Endothelial cell (in vitro differentiated cells): ENCODE measurements around the gene MAPKAPK3. TPM values are rescaled to one million over a fixed set of nuclear protein-coding genes. Genes with fewer than 3 reads are reported as not detected.

Source experiments
- DNase-seq: peaks from one replicate; pipeline ENCODE4 v3.0.0; 2021; ENCODE audit warnings: low spot score
- H3K27ac Mint-ChIP-seq: one replicate; pipeline ENCODE4 v1.8.0; 2021; ENCODE audit warnings: mixed read lengths, inconsistent platforms; ENCODE audit not compliant: unreplicated experiment
- H3K27me3 Mint-ChIP-seq: one replicate; pipeline ENCODE4 v1.8.0; 2021; ENCODE audit warnings: mild to moderate bottlenecking, moderate library complexity, mixed read lengths, inconsistent platforms; ENCODE audit not compliant: unreplicated experiment
- H3K36me3 Mint-ChIP-seq: one replicate; pipeline ENCODE4 v1.8.0; 2021; ENCODE audit warnings: mild to moderate bottlenecking, low read depth, mixed read lengths, inconsistent platforms; ENCODE audit not compliant: unreplicated experiment
- H3K4me1 Mint-ChIP-seq: one replicate; pipeline ENCODE4 v1.8.0; 2021; ENCODE audit warnings: mild to moderate bottlenecking, mixed read lengths, inconsistent platforms; ENCODE audit not compliant: unreplicated experiment
- H3K4me3 Mint-ChIP-seq: one replicate; pipeline ENCODE4 v1.8.0; 2021; ENCODE audit warnings: mild to moderate bottlenecking, mixed read lengths, inconsistent platforms; ENCODE audit not compliant: unreplicated experiment
- H3K9me3 Mint-ChIP-seq: one replicate; pipeline ENCODE4 v1.8.0; 2021; ENCODE audit warnings: mixed read lengths, inconsistent platforms; ENCODE audit not compliant: unreplicated experiment
- total RNA-seq: library from RNA; stranded (reverse); fragmentation: NEBNext Ultra II Directional; extraction: Animal tissue kit (Norgen Biotek cat#: 25700); gene quantifications from one replicate; pipeline ENCODE4 v1.2.1, GENCODE V29; 2021; ENCODE audit not compliant: unreplicated experiment
- TF ChIP-seq, protein P1 (sequence below): fragments of 200-600 bp; sonication (generic); IDR thresholded peaks from one replicate; pipeline ENCODE4 v1.5.0; 2021; ENCODE audit warnings: antibody characterized with exemption; ENCODE audit not compliant: unreplicated experiment

MAPKAPK3 gene
- total RNA-seq, 1 donor from 2014 or later = 6.4 TPM

DNA sequence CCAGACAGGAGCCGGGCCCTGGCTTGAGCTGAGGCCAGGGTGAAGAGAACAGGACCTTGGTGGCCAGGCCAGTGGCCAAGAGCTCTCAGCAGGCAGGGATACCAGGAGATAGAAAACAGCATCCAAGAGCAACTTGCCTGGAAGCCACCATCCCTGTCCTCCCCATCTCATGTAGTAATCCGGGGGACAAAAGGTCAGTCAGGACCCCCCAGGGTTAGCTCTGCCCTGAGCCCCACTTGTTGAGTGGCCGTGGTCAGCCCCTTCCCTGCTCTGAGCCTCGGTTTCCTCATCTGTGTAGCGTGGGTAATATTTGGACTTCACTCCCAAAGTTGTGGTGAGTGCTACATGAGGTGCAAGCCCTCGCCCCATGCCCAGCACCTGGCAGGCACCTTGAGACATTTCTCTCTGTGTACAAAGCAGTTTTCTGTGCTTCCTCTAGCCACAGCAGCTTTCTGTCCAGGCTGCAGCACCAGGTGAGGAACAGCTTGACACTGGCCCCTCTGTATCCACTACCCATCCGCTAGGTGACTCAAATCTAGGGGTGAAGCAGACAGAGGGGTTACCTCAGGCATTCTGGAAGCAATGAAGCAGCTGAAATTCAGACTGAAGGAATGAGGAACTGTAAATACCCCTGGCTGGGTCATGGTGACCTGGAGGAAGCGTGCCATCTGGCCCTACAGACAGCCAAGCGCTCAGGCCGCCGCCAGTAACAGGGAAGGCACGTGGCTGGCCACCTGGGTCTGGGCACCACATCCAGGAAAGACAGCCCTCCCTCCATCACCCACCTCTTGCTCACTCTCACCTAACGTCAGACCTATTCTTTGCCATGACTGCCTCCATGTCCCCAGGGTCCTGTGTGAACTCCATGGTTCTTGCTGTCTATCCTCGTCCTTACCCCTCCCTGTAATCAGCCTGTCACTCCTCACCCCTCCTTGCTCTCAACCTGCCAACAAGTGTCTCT, 12.0 kb upstream of the MAPKAPK3 start:
- TF ChIP-seq, protein P1, sequence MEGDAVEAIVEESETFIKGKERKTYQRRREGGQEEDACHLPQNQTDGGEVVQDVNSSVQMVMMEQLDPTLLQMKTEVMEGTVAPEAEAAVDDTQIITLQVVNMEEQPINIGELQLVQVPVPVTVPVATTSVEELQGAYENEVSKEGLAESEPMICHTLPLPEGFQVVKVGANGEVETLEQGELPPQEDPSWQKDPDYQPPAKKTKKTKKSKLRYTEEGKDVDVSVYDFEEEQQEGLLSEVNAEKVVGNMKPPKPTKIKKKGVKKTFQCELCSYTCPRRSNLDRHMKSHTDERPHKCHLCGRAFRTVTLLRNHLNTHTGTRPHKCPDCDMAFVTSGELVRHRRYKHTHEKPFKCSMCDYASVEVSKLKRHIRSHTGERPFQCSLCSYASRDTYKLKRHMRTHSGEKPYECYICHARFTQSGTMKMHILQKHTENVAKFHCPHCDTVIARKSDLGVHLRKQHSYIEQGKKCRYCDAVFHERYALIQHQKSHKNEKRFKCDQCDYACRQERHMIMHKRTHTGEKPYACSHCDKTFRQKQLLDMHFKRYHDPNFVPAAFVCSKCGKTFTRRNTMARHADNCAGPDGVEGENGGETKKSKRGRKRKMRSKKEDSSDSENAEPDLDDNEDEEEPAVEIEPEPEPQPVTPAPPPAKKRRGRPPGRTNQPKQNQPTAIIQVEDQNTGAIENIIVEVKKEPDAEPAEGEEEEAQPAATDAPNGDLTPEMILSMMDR = no peak
- Mint-ChIP-seq H3K27ac (no peak overlapping the region), H3K4me1 (peaks cover 5% of the 10 kb centered on the region), H3K9me3 (no peaks in the 10 kb centered on the region), H3K27me3 (peaks cover 6% of the 10 kb centered on the region), H3K36me3 (peaks cover 4% of the 10 kb centered on the region), H3K4me3 (no peak overlapping the region)
- DNase-seq = no peak

DNA sequence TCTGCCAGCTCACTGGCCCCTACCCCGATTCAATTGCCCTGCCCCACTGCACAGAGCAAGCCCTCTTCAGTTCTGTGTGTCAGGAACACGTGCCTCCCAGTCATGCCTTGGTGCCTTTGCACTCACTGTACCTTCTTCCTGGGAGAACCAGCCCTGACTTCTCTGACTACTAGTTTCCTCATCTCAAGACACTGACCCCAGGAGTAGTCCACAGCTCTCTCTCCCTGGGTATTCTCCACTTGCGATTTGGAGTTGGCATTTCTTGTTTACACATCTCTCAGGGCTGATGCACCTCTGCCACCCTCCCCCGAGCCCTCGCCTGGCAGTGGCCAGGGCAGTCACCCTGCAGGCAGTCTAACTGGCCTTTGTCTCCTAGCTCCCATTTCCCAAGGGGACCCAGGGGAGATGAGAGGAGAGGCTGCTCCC, 11.0 kb upstream of the MAPKAPK3 start:
- peaks cover 8% of the 10 kb centered on the region for H3K27me3 Mint-ChIP-seq
- TF ChIP-seq, protein P1 = no peak
- no peaks in the 10 kb centered on the region for H3K9me3 Mint-ChIP-seq
- H3K4me3 Mint-ChIP-seq = no peak overlapping the region
- H3K27ac Mint-ChIP-seq = no peak overlapping the region
- peaks cover 11% of the 10 kb centered on the region for H3K4me1 Mint-ChIP-seq
- peaks cover 4% of the 10 kb centered on the region for H3K36me3 Mint-ChIP-seq
- no peak for DNase-seq

DNA sequence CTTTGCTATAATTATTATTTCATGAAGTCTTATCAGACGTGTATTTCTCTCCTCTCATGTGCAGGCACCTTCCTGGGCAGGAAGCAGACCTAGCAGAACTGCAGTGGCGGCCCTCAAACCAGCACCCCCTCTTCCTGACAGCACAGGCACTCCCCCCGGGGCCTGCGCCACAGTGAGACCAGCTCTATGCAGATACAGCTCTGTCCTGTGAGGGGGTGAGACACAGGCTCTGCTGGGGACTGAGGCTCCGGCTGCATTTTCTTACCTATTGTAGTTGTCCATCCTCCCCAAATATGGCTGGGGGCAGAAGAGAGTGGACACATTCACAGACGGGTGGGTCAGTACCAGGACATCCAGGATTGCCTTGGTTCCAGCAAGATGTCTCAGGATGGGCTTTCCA, 10.4 kb upstream of the MAPKAPK3 start:
- no peak for DNase-seq
- Mint-ChIP-seq H3K9me3 (no peaks in the 10 kb centered on the region), H3K27me3 (peaks cover 8% of the 10 kb centered on the region), H3K4me1 (peaks cover 14% of the 10 kb centered on the region), H3K36me3 (peaks cover 4% of the 10 kb centered on the region), H3K27ac (no peak overlapping the region), H3K4me3 (no peak overlapping the region)
- TF ChIP-seq, protein P1 = no peak

DNA sequence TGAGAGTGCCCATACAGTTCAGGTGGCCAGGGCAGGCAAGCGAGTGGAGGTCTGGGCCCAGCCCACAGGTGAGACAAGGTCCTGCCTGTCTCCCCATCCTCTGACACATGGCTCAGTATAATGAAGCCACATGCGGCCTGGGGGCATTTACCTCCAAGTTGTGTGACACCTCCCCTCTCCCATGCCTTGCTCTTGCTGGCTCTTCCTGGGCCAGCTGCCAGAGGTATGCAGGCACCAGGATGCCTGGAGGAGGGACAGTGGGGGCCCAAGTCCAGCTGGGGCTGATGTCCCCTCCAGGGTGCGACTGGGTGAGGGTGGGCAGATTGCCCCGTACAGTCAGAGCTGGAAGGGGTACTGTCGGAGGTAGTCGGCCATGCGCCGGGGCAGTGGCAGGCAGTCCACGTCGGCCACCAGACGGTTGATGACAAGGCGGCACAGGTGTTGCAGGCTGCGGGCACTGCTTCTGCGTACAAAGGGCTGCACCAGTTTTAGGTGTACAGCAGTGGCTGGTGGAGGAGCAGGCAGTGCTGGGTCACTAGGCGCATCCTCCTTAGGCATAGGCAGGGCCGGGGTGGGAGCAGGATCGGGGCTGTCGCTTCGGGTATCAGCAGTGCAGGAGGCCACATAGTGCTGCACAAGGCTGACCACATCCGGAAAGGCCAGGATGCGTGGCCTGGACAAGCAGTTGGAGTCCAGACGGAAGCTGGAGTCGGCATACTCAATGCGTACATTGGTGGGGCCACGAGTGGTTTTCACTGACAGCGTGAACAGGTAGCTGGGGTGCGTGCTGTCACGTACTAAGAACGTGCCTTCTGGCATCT, 9.5 kb upstream of the MAPKAPK3 start:
- Mint-ChIP-seq H3K27me3 (peaks cover 6% of the 10 kb centered on the region), H3K36me3 (peaks cover 4% of the 10 kb centered on the region), H3K4me1 (peaks cover 21% of the 10 kb centered on the region), H3K27ac (no peak overlapping the region), H3K9me3 (no peaks in the 10 kb centered on the region), H3K4me3 (no peak overlapping the region)
- no peak for DNase-seq
- TF ChIP-seq, protein P1 = no peak
